SK-N-SH (cell line): ENCODE measurements around the gene TECPR2. TPM values are rescaled to one million over a fixed set of nuclear protein-coding genes. Genes with fewer than 3 reads are reported as not detected.

ENCODE experiments used
- CTCF ChIA-PET: fragments of 300-600, 350-600 bp; formaldehyde crosslinking; extraction: SDS; loops from one replicate; lab custom pipeline; 2021; lab: Yijun Ruan, JAX
- POLR2A ChIA-PET: fragments of 350-600 bp; sonication (Branson Sonifier 250); formaldehyde crosslinking; extraction: SDS; loops from one replicate; lab custom pipeline; 2020; ENCODE audit warnings: antibody characterized with exemption, inconsistent platforms; lab: Yijun Ruan, JAX
- DNase-seq: peaks from one replicate; pipeline ENCODE4 v3.0.0; 2012
- H2AFZ ChIP-seq: fragments of 200-600 bp; sonication (generic); 2 replicates; pipeline ENCODE4 v1.8.1; 2016; ENCODE audit warnings: antibody characterized with exemption, mild to moderate bottlenecking, low read depth
- H3F3A ChIP-seq: fragments of 200-600 bp; sonication (generic); replicated peaks from 2 replicates; pipeline ENCODE3; 2016; ENCODE audit warnings: antibody characterized with exemption, mild to moderate bottlenecking; ENCODE audit not compliant: insufficient read depth
- H3K27ac ChIP-seq, 2 experiments: fragments of 200-500 bp in 1 of 2; fragments of 200-600 bp in 1 of 2; sonication (Bioruptor generic) in 1 of 2; sonication (generic), shearing (Covaris generic) in 1 of 2; 2 replicates each; pipeline versions ENCODE4 v1.5.1 to v1.6.1; 2014 to 2016; ENCODE audit warnings: low read depth in 2 of 2, inconsistent platforms in 1 of 2, low read length in 1 of 2, mild to moderate bottlenecking in 1 of 2, mixed read lengths in 1 of 2
- H3K27me3 ChIP-seq: fragments of 200-600 bp; sonication (generic), shearing (Covaris generic); 2 replicates; pipeline ENCODE4 v1.6.1; 2016; ENCODE audit warnings: mixed run types; ENCODE audit not compliant: insufficient read depth
- H3K36me3 ChIP-seq, 2 experiments: fragments of 200-500 bp in 1 of 2; fragments of 200-600 bp in 1 of 2; sonication (Bioruptor generic) in 1 of 2; sonication (generic) in 1 of 2; replicated peaks in 1 of 2; 2 replicates each; pipeline versions ENCODE3 to v1.5.1; 2014 to 2016; ENCODE audit warnings: low read length in 1 of 2, mild to moderate bottlenecking in 1 of 2; ENCODE audit not compliant: insufficient read depth in 2 of 2, control insufficient read depth in 1 of 2
- H3K4me1 ChIP-seq, 2 experiments: fragments of 200-500 bp in 1 of 2; fragments of 200-600 bp in 1 of 2; sonication (Bioruptor generic) in 1 of 2; sonication (generic), shearing (Covaris generic) in 1 of 2; 2 replicates each; pipeline versions ENCODE4 v1.5.1 to v1.6.1; 2014 to 2016; ENCODE audit warnings: low read depth in 1 of 2, low read length in 1 of 2, mixed run types in 1 of 2; ENCODE audit not compliant: insufficient read depth in 2 of 2, control insufficient read depth in 1 of 2
- H3K4me2 ChIP-seq: fragments of 200-600 bp; sonication (generic), shearing (Covaris generic); 2 replicates; pipeline ENCODE4 v1.6.1; 2017; ENCODE audit warnings: mixed run types
- H3K4me3 ChIP-seq, 2 experiments: fragments of 200-500 bp in 1 of 2; fragments of 200-600 bp in 1 of 2; sonication (Bioruptor generic) in 1 of 2; sonication (generic), shearing (Covaris generic) in 1 of 2; 2 replicates each; pipeline versions ENCODE4 v1.5.1 to v1.8.1; 2014 to 2016; ENCODE audit warnings: low read depth in 2 of 2, inconsistent platforms in 1 of 2, low read length in 1 of 2, mild to moderate bottlenecking in 1 of 2, mixed read lengths in 1 of 2, moderate library complexity in 1 of 2
- H3K79me2 ChIP-seq: fragments of 200-600 bp; sonication (generic); 2 replicates; pipeline ENCODE4 v1.8.1; 2017; ENCODE audit warnings: mild to moderate bottlenecking; ENCODE audit not compliant: insufficient read depth
- H3K9ac ChIP-seq: fragments of 200-600 bp; sonication (generic); 2 replicates; pipeline ENCODE4 v1.6.1; 2017; ENCODE audit warnings: mixed run types
- H3K9me2 ChIP-seq: fragments of 200-600 bp; sonication (generic); 2 replicates; pipeline ENCODE4 v1.6.1; 2017; ENCODE audit warnings: mixed run types
- H3K9me3 ChIP-seq: fragments of 200-600 bp; sonication (generic); 2 replicates; pipeline ENCODE4 v1.6.1; 2017; ENCODE audit warnings: mixed run types, mild to moderate bottlenecking, moderate library complexity
- H4K20me1 ChIP-seq: fragments of 200-600 bp; sonication (generic); 2 replicates; pipeline ENCODE4 v1.6.1; 2017; ENCODE audit warnings: mild to moderate bottlenecking, mixed run types; ENCODE audit not compliant: insufficient read depth
- CHD2 ChIP-seq: fragments of 150-350 bp; IDR thresholded peaks from 2 replicates; pipeline ENCODE4 v1.6.1; 2018; ENCODE audit warnings: low read length; ENCODE audit not compliant: partially characterized antibody
- ELF1 ChIP-seq: IDR thresholded peaks from 2 replicates; pipeline ENCODE4 v1.4.0; 2012
- EP300 ChIP-seq, 2 experiments: IDR thresholded peaks; 2 replicates each; pipeline versions ENCODE4 v1.4.0 to v1.6.1; 2012; ENCODE audit warnings: borderline replicate concordance in 1 of 2, low read depth in 1 of 2, low read length in 1 of 2
- EZH2phosphoT487 ChIP-seq: fragments of 200-600 bp; sonication (generic); IDR thresholded peaks from 2 replicates; pipeline ENCODE4 v1.6.1; 2017; ENCODE audit warnings: low read depth, mixed run types, mild to moderate bottlenecking, antibody characterized with exemption, moderate library complexity, borderline replicate concordance
- FOSL2 ChIP-seq: IDR thresholded peaks from 2 replicates; pipeline ENCODE4 v1.4.0; 2012; ENCODE audit warnings: low read depth, mild to moderate bottlenecking, moderate library complexity, borderline replicate concordance
- FOXJ3 ChIP-seq: sonication (generic); formaldehyde crosslinking; IDR thresholded peaks from 2 replicates; pipeline ENCODE4 v1.5.1; 2020; ENCODE audit warnings: mild to moderate bottlenecking, missing genetic modification reagents
- FOXM1 ChIP-seq: IDR thresholded peaks from 2 replicates; pipeline ENCODE4 v1.4.0; 2012; ENCODE audit warnings: low read depth, mild to moderate bottlenecking
- GABPA ChIP-seq: IDR thresholded peaks from 2 replicates; pipeline ENCODE4 v1.4.0; 2012; ENCODE audit warnings: low read depth, mild to moderate bottlenecking
- GATA2 ChIP-seq: sonication (generic); formaldehyde crosslinking; IDR thresholded peaks from 2 replicates; pipeline ENCODE4 v1.5.0; 2020; ENCODE audit warnings: mild to moderate bottlenecking, missing genetic modification reagents
- MEF2A ChIP-seq: IDR thresholded peaks from 2 replicates; pipeline ENCODE4 v1.4.0; 2012; ENCODE audit warnings: low read depth, borderline replicate concordance
- NRF1 ChIP-seq: IDR thresholded peaks from 2 replicates; pipeline ENCODE4 v1.6.1; 2012; ENCODE audit warnings: low read depth, mild to moderate bottlenecking, low read length
- POLR2AphosphoS5 ChIP-seq: IDR thresholded peaks from 2 replicates; pipeline ENCODE4 v1.6.1; 2012; ENCODE audit warnings: low read depth, low read length
- RAD21 ChIP-seq: IDR thresholded peaks from 2 replicates; pipeline ENCODE4 v1.6.1; 2012; ENCODE audit warnings: mild to moderate bottlenecking, low read length
- REST ChIP-seq: IDR thresholded peaks from 2 replicates; pipeline ENCODE4 v1.6.1; 2012; ENCODE audit warnings: mild to moderate bottlenecking, low read depth, low read length, moderate library complexity
- RXRA ChIP-seq: IDR thresholded peaks from 2 replicates; pipeline ENCODE4 v1.4.0; 2012; ENCODE audit warnings: low read depth, mild to moderate bottlenecking, borderline replicate concordance
- SIN3A ChIP-seq: IDR thresholded peaks from 2 replicates; pipeline ENCODE4 v1.6.1; 2012; ENCODE audit warnings: low read depth, mild to moderate bottlenecking, low read length, moderate library complexity, borderline replicate concordance
- SMC3 ChIP-seq: IDR thresholded peaks from 2 replicates; pipeline ENCODE4 v1.6.1; 2012; ENCODE audit warnings: low read depth, low read length, improper control_type of control experiment
- USF2 ChIP-seq: fragments of 150-350 bp; IDR thresholded peaks from 2 replicates; pipeline ENCODE4 v1.6.1; 2017; ENCODE audit warnings: antibody characterized with exemption, low read length, low read depth, borderline replicate concordance
- YY1 ChIP-seq: IDR thresholded peaks from 2 replicates; pipeline ENCODE4 v1.4.0; 2012; ENCODE audit warnings: low read depth, mild to moderate bottlenecking
- WGBS: methylation state at CpG from one replicate; pipeline ENCODE4 v1.1.6; 2017; ENCODE audit warnings: low lambda C conversion rate; 5-methylcytosine and 5-hydroxymethylcytosine counted together
- polyA plus RNA-seq, 3 experiments: library from polyadenylated mRNA; depleted of rRNA; stranded (reverse); fragments of >200 nt; gene quantifications; 2 replicates each; pipeline ENCODE4 v1.2.3, GENCODE V29; 2012
- TF ChIP-seq, protein P1 (sequence below): IDR thresholded peaks from 2 replicates; pipeline ENCODE4 v1.4.0; 2012; ENCODE audit warnings: low read depth

The TECPR2 gene
- polyA plus RNA-seq, 1 of the 3 experiments (the other 2 are of a cell fraction) = 6.9 TPM

GRCh38 chr14:102396521-102396920 lies 33.8 kb downstream of the TECPR2 start:
- Histone ChIP-seq H3K79me2 (peaks cover 4% of the 10 kb centered on the region; the same call in 1 of the 2 replicates), H3K9me3 (peaks cover 6% of the 10 kb centered on the region; the same call in 1 of the 2 replicates), H3K4me3 (no peak overlapping the region), H3K27ac (no peak overlapping the region), H3K9ac (no peak overlapping the region), H3K4me2 (no peak overlapping the region), H2AFZ (no peak overlapping the region), H3K27me3 (no peaks in the 10 kb centered on the region), H3F3A (no peaks in the 10 kb centered on the region), H3K4me1 (no peaks in the 10 kb centered on the region), H4K20me1 (no peaks in the 10 kb centered on the region)
- ChIA-PET CTCF (no interaction called here), POLR2A (no interaction called here)
- 95% methylated on average over 7 of the region's 7 CpGs for whole genome bisulfite sequencing
- no peak for TF ChIP-seq POLR2AphosphoS5
- TF ChIP-seq YY1 = no peak
- no peak for TF ChIP-seq RAD21
- TF ChIP-seq REST = no peak
- no peak for TF ChIP-seq ELF1
- TF ChIP-seq, protein P1, sequence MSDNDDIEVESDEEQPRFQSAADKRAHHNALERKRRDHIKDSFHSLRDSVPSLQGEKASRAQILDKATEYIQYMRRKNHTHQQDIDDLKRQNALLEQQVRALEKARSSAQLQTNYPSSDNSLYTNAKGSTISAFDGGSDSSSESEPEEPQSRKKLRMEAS = no peak
- no peak for TF ChIP-seq CHD2
- TF ChIP-seq USF2 = no peak
- no peak for TF ChIP-seq FOXM1
- TF ChIP-seq EP300 (IDR thresholded peaks at IDR 0.05; ENCODE audit: borderline replicate concordance in 1 of 2, low read depth in 1 of 2, low read length in 1 of 2) = no peak
- TF ChIP-seq FOSL2 = no peak
- TF ChIP-seq, all 33 proteins: peak for 0
- DNase-seq = no peak
- Histone ChIP-seq H3K9me2 (no peaks in the 10 kb centered on the region), H3K36me3 (peaks cover 0 to 51% of the 10 kb centered on the region in 2 experiments)

DNA sequence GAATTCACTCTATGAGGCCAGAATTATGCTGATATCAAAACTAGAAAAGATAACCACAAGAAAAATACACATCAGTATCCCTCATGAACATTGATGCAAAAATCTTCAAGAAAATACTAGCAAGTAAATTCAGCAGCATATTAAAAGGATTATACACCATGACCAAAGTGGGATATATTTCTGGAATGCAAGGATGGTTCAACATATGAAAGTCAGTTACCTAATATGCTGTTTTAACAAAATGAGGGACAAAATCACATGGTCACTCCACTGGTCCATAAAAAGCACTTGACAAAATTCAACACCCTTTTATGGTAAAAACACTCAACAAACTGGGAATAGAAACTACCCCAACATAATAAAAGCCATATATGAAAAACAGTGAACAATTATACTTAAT lies 40.3 kb downstream of the TECPR2 start:
- no peak overlapping the region for H3K4me3 ChIP-seq
- CTCF ChIA-PET = no interaction called here
- peaks cover 0 to 60% of the 10 kb centered on the region in 2 experiments for H3K36me3 ChIP-seq

More for the DNA sequence above, 40.3 kb downstream of the TECPR2 start:
- no peaks in the 10 kb centered on the region for H3K4me1 ChIP-seq
- no peak overlapping the region for H3K9ac ChIP-seq
- H3K27me3 ChIP-seq = no peaks in the 10 kb centered on the region
- H3K9me3 ChIP-seq = peaks cover 23% of the 10 kb centered on the region
- POLR2A ChIA-PET = no interaction called here
- H2AFZ ChIP-seq = no peak overlapping the region
- H3K4me2 ChIP-seq = no peak overlapping the region
- H4K20me1 ChIP-seq = no peaks in the 10 kb centered on the region
- TF ChIP-seq GATA2 (CRISPR knock-in tag) (no peak), FOSL2 (no peak), FOXJ3 (no peak), SIN3A (no peak), RXRA (no peak), GABPA (no peak), EZH2phosphoT487 (no peak), MEF2A (no peak), SMC3 (no peak), NRF1 (no peak)
- TF ChIP-seq, protein P1 = no peak
- peaks cover 13% of the 10 kb centered on the region for H3F3A ChIP-seq
- no peaks in the 10 kb centered on the region for H3K79me2 ChIP-seq
- no peak overlapping the region for H3K27ac ChIP-seq
- no peaks in the 10 kb centered on the region for H3K9me2 ChIP-seq
- no peak for DNase-seq
